MM.1S (cell line): ENCODE data around the gene NRIP2.

ENCODE experiments used
- DNase-seq: peaks from one replicate; pipeline ENCODE4 v3.0.0-alpha.2; 2015
- H2AFZ ChIP-seq: fragments of 300-600 bp; sonication (generic); 2 replicates; pipeline ENCODE4 v1.6.0; 2016; ENCODE audit warnings: antibody characterized with exemption, low read length
- H3F3A ChIP-seq: fragments of 300-600 bp; sonication (generic); 2 replicates; pipeline ENCODE4 v1.6.1; 2016; ENCODE audit warnings: mild to moderate bottlenecking, antibody characterized with exemption, low read length, moderate library complexity, mixed read lengths; ENCODE audit not compliant: insufficient read depth
- H3K27ac ChIP-seq: fragments of 300-600 bp; sonication (generic); 2 replicates; pipeline ENCODE4 v1.5.1; 2016; ENCODE audit warnings: mild to moderate bottlenecking, low read length
- H3K27me3 ChIP-seq: fragments of 300-600 bp; sonication (generic); replicated peaks from 2 replicates; pipeline ENCODE4 v1.6.0; 2016; ENCODE audit warnings: low read length; ENCODE audit not compliant: insufficient read depth
- H3K36me3 ChIP-seq: fragments of 300-600 bp; sonication (generic); replicated peaks from 2 replicates; pipeline ENCODE4 v1.6.1; 2016; ENCODE audit warnings: mild to moderate bottlenecking, low read length, mixed read lengths; ENCODE audit not compliant: insufficient read depth
- H3K4me1 ChIP-seq: fragments of 300-600 bp; sonication (generic); 2 replicates; pipeline ENCODE4 v1.6.1; 2016; ENCODE audit warnings: low read length, mixed read lengths
- H3K4me2 ChIP-seq: fragments of 300-600 bp; sonication (generic); 2 replicates; pipeline ENCODE4 v1.6.0; 2016; ENCODE audit warnings: low read depth, low read length
- H3K4me3 ChIP-seq: fragments of 300-600 bp; sonication (generic); 2 replicates; pipeline ENCODE4 v1.5.1; 2016; ENCODE audit warnings: low read length, mixed read lengths
- H3K79me2 ChIP-seq: fragments of 300-600 bp; sonication (generic); 2 replicates; pipeline ENCODE4 v1.6.1; 2016; ENCODE audit warnings: mixed run types, low read length, mixed read lengths
- H3K9ac ChIP-seq: fragments of 300-600 bp; sonication (generic); 2 replicates; pipeline ENCODE4 v1.6.1; 2016; ENCODE audit warnings: low read length, mixed read lengths
- H3K9me2 ChIP-seq: fragments of 300-600 bp; sonication (generic); replicated peaks from 2 replicates; pipeline ENCODE4 v1.6.1; 2016; ENCODE audit warnings: mild to moderate bottlenecking, low read length, mixed read lengths; ENCODE audit not compliant: insufficient read depth
- H3K9me3 ChIP-seq: fragments of 300-600 bp; sonication (generic); replicated peaks from 2 replicates; pipeline ENCODE4 v1.6.1; 2016; ENCODE audit warnings: mild to moderate bottlenecking, low read length, mixed read lengths; ENCODE audit not compliant: insufficient read depth
- H4K20me1 ChIP-seq: fragments of 300-600 bp; sonication (generic); 2 replicates; pipeline ENCODE4 v1.6.1; 2016; ENCODE audit warnings: mild to moderate bottlenecking, low read length, moderate library complexity, mixed read lengths; ENCODE audit not compliant: insufficient read depth
- EZH2 ChIP-seq: fragments of 300-600 bp; sonication (generic); optimal IDR thresholded peaks from 2 replicates; pipeline ENCODE3; 2017; ENCODE audit warnings: low read depth, mild to moderate bottlenecking, antibody characterized with exemption, low read length, mixed read lengths
- EZH2phosphoT487 ChIP-seq: fragments of 300-600 bp; sonication (generic); IDR thresholded peaks from 2 replicates; pipeline ENCODE4 v1.6.1; 2018; ENCODE audit warnings: antibody characterized with exemption, low read length
- TF ChIP-seq, protein P1 (sequence below): fragments of 300-600 bp; sonication (generic); IDR thresholded peaks from 2 replicates; pipeline ENCODE4 v1.5.1; 2016; ENCODE audit warnings: antibody characterized with exemption, low read length, mixed read lengths

NRIP2 gene

DNA sequence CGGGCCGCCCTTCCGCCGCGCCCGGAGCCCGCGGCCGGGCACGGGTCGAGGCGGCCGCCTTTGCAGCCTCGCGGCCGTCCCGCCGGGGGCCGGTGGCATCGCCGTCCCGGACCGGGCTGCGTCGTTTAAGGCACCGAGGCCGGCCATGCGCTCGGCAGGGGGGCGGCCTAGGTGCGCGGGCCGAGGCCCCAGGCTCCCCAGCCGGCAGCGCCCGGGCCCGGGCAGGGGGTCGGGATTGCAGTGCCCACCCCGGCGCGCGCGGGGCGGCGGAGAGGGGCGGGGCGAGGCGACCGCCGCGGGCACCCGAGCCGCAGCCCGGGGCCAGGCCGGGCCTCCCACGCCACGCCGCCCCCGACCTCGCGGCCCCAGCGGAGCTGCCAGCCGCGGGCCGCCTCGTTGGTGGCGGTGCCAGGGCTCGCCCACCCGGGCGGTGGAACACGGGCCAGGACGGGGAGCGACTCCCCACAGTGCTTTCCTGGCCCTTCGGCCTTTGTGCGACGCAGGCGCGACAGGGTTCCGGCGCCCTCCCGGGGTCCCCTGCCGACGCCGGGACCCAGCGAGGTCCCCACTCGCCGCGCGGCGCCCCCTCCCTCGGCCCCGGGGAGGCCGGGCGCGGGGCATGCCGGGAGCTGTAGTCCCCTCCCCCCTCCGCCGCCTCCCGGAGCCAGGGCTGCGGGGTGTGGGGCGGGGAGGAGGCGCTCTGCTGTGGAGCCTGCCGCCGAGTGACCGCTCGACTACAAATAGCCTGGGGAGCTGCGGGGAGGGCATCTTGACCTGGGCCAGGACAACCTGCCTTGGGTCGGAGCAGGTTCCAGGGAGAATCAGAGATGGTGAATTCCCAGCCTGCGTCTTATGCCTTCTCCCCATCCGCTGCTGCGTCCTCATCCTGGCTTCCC lies 39.3 kb downstream of the NRIP2 start:
- DNase-seq, result peak; percentile 66
- H3K9ac ChIP-seq, result peak overlapping the region; percentile 63; the same call in 1 of the 2 replicates
- TF ChIP-seq, protein P1, sequence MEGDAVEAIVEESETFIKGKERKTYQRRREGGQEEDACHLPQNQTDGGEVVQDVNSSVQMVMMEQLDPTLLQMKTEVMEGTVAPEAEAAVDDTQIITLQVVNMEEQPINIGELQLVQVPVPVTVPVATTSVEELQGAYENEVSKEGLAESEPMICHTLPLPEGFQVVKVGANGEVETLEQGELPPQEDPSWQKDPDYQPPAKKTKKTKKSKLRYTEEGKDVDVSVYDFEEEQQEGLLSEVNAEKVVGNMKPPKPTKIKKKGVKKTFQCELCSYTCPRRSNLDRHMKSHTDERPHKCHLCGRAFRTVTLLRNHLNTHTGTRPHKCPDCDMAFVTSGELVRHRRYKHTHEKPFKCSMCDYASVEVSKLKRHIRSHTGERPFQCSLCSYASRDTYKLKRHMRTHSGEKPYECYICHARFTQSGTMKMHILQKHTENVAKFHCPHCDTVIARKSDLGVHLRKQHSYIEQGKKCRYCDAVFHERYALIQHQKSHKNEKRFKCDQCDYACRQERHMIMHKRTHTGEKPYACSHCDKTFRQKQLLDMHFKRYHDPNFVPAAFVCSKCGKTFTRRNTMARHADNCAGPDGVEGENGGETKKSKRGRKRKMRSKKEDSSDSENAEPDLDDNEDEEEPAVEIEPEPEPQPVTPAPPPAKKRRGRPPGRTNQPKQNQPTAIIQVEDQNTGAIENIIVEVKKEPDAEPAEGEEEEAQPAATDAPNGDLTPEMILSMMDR, result no peak
- TF ChIP-seq EZH2phosphoT487 (no peak), EZH2 (no peak)
- no peaks in the 10 kb centered on the region for H3K9me3 ChIP-seq
- H3K4me2 ChIP-seq, result peak overlapping the region; percentile 97
- no peak overlapping the region for H3K27ac ChIP-seq
- H3K4me3 ChIP-seq, result peak overlapping the region; percentile 95
- no peaks in the 10 kb centered on the region for H3K9me2 ChIP-seq
- peak overlapping the region; percentile 62 for H2AFZ ChIP-seq
- H3K79me2 ChIP-seq, result peaks cover 42% of the 10 kb centered on the region
- no peaks in the 10 kb centered on the region for H3K27me3 ChIP-seq
- H4K20me1 ChIP-seq, result 0 out of 2 replicates have a peak, but pooled peaks cover 5% of the 10 kb centered on the region
- no peaks in the 10 kb centered on the region for H3F3A ChIP-seq
- H3K4me1 ChIP-seq, result 0 out of 2 replicates have a peak, but pooled peaks cover 4% of the 10 kb centered on the region
- H3K36me3 ChIP-seq, result peaks cover 24% of the 10 kb centered on the region; the same call in 1 of the 2 replicates

DNA sequence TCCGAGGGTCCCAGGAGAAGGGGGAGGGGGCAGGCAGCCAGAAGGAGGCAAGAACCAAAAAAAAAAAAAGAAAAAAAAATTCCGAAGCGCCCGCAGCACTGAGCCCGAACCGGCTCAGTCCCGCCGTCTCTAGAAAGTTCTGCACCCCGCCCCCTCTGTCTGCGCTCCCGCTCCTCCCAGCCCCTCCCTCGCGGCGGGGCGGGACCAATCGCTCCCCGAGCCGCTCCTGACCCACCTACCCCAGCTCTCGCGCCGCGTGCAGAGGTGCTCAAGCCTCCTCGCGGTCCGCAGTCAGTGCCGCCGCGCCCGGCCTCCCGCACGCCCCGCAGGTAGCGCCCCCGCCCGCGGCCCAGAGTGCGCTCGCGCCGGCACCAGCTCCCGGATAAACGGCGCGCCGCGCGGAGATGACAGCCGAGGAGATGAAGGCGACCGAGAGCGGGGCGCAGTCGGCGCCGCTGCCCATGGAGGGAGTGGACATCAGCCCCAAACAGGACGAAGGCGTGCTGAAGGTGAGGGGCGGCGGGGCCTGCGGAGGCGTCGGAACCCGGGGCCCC lies 40.0 kb downstream of the NRIP2 start, which contains the start of gene FKBP4:
Gene FKBP4, plus strand, starts transcription at position 235 of the 554 bp plus-strand sequence. Its CDS starts 170 bp downstream, at position 405.
- Histone ChIP-seq H3K27me3 (no peaks in the 10 kb centered on the region), H3K27ac (no peak within 1 kb of the TSS), H3K79me2 (peaks cover 37% of the 10 kb centered on the region), H3K9me3 (no peaks in the 10 kb centered on the region), H3K4me3 (peak within 1 kb of the TSS; percentile 95), H3K36me3 (peaks cover 20% of the 10 kb centered on the region; the same call in 1 of the 2 replicates), H4K20me1 (0 out of 2 replicates have a peak, but pooled peaks cover 5% of the 10 kb centered on the region), H3K9ac (peak within 1 kb of the TSS; percentile 63; the same call in 1 of the 2 replicates), H3F3A (no peaks in the 10 kb centered on the region), H2AFZ (peak within 1 kb of the TSS; percentile 86), H3K4me1 (0 out of 2 replicates have a peak, but pooled peaks cover 4% of the 10 kb centered on the region), H3K9me2 (no peaks in the 10 kb centered on the region), H3K4me2 (peak within 1 kb of the TSS; percentile 97)
- TF ChIP-seq EZH2phosphoT487 (no peak), EZH2 (no peak)
- TF ChIP-seq, protein P1, result no peak
- peak; percentile 95 for DNase-seq

DNA sequence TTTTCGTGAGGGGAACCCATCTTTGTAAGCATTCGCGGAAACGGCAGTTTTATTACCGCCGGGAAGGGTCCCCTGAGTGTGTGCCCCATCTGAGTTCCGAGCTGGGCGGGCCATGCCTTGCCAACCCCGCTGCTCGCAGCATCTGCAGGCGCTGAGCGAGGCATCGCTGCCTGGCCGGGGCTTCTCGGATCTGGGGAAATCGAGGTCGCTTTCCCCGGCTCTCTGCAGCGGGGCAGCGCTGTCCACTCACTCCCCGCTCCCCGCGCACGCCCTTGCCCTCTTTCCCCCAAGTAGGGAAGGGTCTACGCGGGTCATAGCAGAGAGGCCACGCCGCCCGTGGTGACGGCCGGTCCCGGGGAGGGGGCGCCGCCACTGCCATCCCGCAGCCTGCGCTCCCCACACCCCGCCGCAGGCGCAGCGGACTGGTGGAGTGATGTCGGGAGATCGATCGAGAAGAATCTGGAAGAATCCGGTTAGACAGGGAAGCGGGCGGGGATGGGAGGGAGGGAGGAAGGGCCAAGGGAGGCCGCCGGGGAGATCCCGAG lies 40.6 kb downstream of the NRIP2 start:
- no peak overlapping the region for H3K27ac ChIP-seq
- no peak for DNase-seq

More for the DNA sequence above, 40.6 kb downstream of the NRIP2 start:
- Histone ChIP-seq H3K9me3 (no peaks in the 10 kb centered on the region), H3K4me3 (peak overlapping the region; percentile 74), H3K79me2 (peaks cover 37% of the 10 kb centered on the region), H3F3A (no peaks in the 10 kb centered on the region), H3K9me2 (no peaks in the 10 kb centered on the region), H3K4me2 (peak overlapping the region; percentile 92), H3K36me3 (peaks cover 17% of the 10 kb centered on the region; the same call in 1 of the 2 replicates), H3K4me1 (0 out of 2 replicates have a peak, but pooled peaks cover 4% of the 10 kb centered on the region), H4K20me1 (0 out of 2 replicates have a peak, but pooled peaks cover 5% of the 10 kb centered on the region), H3K9ac (peak overlapping the region; percentile 48; the same call in 1 of the 2 replicates), H2AFZ (peak overlapping the region; percentile 86), H3K27me3 (no peaks in the 10 kb centered on the region)
- TF ChIP-seq, protein P1, result no peak
- TF ChIP-seq EZH2phosphoT487 (no peak), EZH2 (no peak)
